ENCODE data around the gene HERPUD1. TPM values are rescaled to one million over a fixed set of nuclear protein-coding genes. Genes with fewer than 3 reads are reported as not detected.

Gene HERPUD1
- total and polyA plus RNA-seq, 2 of the 8 experiments (the other 6 are each of a cell fraction or from before 2014, with no cell fraction given) = 23.3 to 34.7 TPM

GRCh38 chr16:56967733-56968132 is 35.8 kb downstream of the HERPUD1 start (continued):
- TF ChIP-seq CHD7 (IDR thresholded peaks at IDR 0.05; ENCODE audit: insufficient replicate concordance, low read length) (no peak), CBX5 (IDR thresholded peaks at IDR 0.05; ENCODE audit: low read depth, low read length) (no peak), POLR2AphosphoS5 (IDR thresholded peaks at IDR 0.05; ENCODE audit: low read depth, low read length) (no peak), BCL11A (IDR thresholded peaks at IDR 0.05; ENCODE audit: low read depth in 2 of 2, low read length in 2 of 2) (no peak), ATF3 (IDR thresholded peaks at IDR 0.05; ENCODE audit: insufficient read depth, low read depth, low read length) (no peak), SIX5 (IDR thresholded peaks at IDR 0.05; ENCODE audit: low read depth, low read length) (no peak), BACH1 (IDR thresholded peaks at IDR 0.05; ENCODE audit: low read length) (no peak), EP300 (IDR thresholded peaks at IDR 0.05; ENCODE audit: borderline replicate concordance in 1 of 2, low read depth in 2 of 2, low read length in 2 of 2) (no peak), EZH2 (IDR thresholded peaks at IDR 0.05; ENCODE audit: low read depth, low read length, severe bottlenecking) (no peak), BRCA1 (IDR thresholded peaks at IDR 0.05; ENCODE audit: low read depth, low read length) (no peak), SAP30 (IDR thresholded peaks at IDR 0.05; ENCODE audit: insufficient read depth, insufficient replicate concordance, low read length) (no peak)
